Testis (tissue), 3 donors: ENCODE results near the gene LRRC56. TPM values are rescaled to one million over a fixed set of nuclear protein-coding genes. Genes with fewer than 3 reads are reported as not detected.

Experiments used
- DNase-seq: peaks from one replicate; pipeline ENCODE4 v3.0.0-alpha.2; 2019
- H3K27ac ChIP-seq, 2 donors: fragments of 200-600 bp; sonication (generic); one replicate each; pipeline ENCODE4 v1.5.1; 2019
- H3K27me3 ChIP-seq: fragments of 200-600 bp; sonication (generic); one replicate; pipeline ENCODE4 v1.5.1; 2019
- H3K36me3 ChIP-seq: fragments of 200-600 bp; sonication (generic); one replicate; pipeline ENCODE4 v1.5.1; 2017; ENCODE audit warnings: low read depth; ENCODE audit errors: missing control alignments
- H3K4me1 ChIP-seq: fragments of 200-600 bp; sonication (generic); one replicate; pipeline ENCODE4 v1.5.1; 2019
- H3K4me3 ChIP-seq, 2 donors: fragments of 200-600 bp; sonication (generic); one replicate each; pipeline ENCODE4 v1.5.1; 2017 to 2019
- H3K9me3 ChIP-seq: fragments of 200-600 bp; sonication (generic); one replicate; pipeline ENCODE4 v1.5.1; 2017
- POLR2A ChIP-seq: fragments of 450-650 bp; IDR thresholded peaks from one replicate; pipeline ENCODE4 v1.6.1; 2017; ENCODE audit warnings: antibody characterized with exemption, mild to moderate bottlenecking, moderate library complexity
- WGBS, 2 donors: methylation state at CpG; one replicate each; pipeline ENCODE4 v1.1.5; 2018; 5-methylcytosine and 5-hydroxymethylcytosine counted together
- intact Hi-C: fragments of 100-400 bp; cut with DNase I; formaldehyde crosslinking; loops from one replicate; pipeline ENCODE4 v1.15.1; 2023; ENCODE audit warnings: low total_unique reads
- polyA plus RNA-seq: library from polyadenylated mRNA; stranded (reverse); fragments of 350-450 nt; fragmentation: Illumina TruSeq; extraction: RNeasy Lipid Tissue Mini Kit (QIAGEN cat#74804); gene quantifications from one replicate; pipeline ENCODE4 v1.2.3, GENCODE V29; 2014; ENCODE audit warnings: low read depth, low replicate concordance; ENCODE audit not compliant: insufficient read depth
- total RNA-seq, 2 donors: library from RNA; depleted of rRNA; stranded (reverse); fragments of >200 nt; gene quantifications; one replicate each; pipeline ENCODE4 v1.2.3, GENCODE V29; 2016
- TF ChIP-seq, protein P1 (sequence below), 3 experiments: fragments of 450-650 bp in 2 of 3; fragments of 200-600 bp in 1 of 3; sonication (generic) in 1 of 3; IDR thresholded peaks; one replicate each; pipeline ENCODE4 v1.5.1; 2016 to 2019; ENCODE audit warnings: antibody characterized with exemption in 3 of 3, mild to moderate bottlenecking in 2 of 3, moderate library complexity in 1 of 3

Gene LRRC56
- total and polyA plus RNA-seq, 3 donors from 2014 or later: 11.6 to 23.5 (median 22.2) TPM

- DNase-seq: no peak
Observed at GRCh38 chr11:528166-528814, 9.0 kb upstream of the LRRC56 start.

GRCh38 chr11:528815-529727, 8.3 kb upstream of the LRRC56 start:
- no peaks in the 10 kb centered on the region for H3K27me3 ChIP-seq
- H3K36me3 ChIP-seq: no peaks in the 10 kb centered on the region
- intact Hi-C loops: no loop called here
- H3K4me1 ChIP-seq: peaks cover 4% of the 10 kb centered on the region
- no peak for TF ChIP-seq POLR2A
- TF ChIP-seq, protein P1, sequence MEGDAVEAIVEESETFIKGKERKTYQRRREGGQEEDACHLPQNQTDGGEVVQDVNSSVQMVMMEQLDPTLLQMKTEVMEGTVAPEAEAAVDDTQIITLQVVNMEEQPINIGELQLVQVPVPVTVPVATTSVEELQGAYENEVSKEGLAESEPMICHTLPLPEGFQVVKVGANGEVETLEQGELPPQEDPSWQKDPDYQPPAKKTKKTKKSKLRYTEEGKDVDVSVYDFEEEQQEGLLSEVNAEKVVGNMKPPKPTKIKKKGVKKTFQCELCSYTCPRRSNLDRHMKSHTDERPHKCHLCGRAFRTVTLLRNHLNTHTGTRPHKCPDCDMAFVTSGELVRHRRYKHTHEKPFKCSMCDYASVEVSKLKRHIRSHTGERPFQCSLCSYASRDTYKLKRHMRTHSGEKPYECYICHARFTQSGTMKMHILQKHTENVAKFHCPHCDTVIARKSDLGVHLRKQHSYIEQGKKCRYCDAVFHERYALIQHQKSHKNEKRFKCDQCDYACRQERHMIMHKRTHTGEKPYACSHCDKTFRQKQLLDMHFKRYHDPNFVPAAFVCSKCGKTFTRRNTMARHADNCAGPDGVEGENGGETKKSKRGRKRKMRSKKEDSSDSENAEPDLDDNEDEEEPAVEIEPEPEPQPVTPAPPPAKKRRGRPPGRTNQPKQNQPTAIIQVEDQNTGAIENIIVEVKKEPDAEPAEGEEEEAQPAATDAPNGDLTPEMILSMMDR (IDR thresholded peaks at IDR 0.05): no peak
- no peak overlapping the region for H3K27ac ChIP-seq
- DNase-seq: no peak
- no peak overlapping the region for H3K4me3 ChIP-seq
- WGBS, 2 donors: 71 to 83% methylated on average over 17 to 29 of the region's 29 CpGs
- no peaks in the 10 kb centered on the region for H3K9me3 ChIP-seq

More at GRCh38 chr11:528166-528814, 9.0 kb upstream of the LRRC56 start:
- no peaks in the 10 kb centered on the region for H3K27me3 ChIP-seq
- H3K27ac ChIP-seq: no peak overlapping the region
- no peaks in the 10 kb centered on the region for H3K4me1 ChIP-seq
- intact Hi-C loops: no loop called here
- no peaks in the 10 kb centered on the region for H3K9me3 ChIP-seq
- H3K36me3 ChIP-seq: no peaks in the 10 kb centered on the region
- 82 to 86% methylated on average over 15 to 29 of the region's 30 CpGs for WGBS, 2 donors
- no peak overlapping the region for H3K4me3 ChIP-seq
- TF ChIP-seq, protein P1 (IDR thresholded peaks at IDR 0.05): no peak
- TF ChIP-seq POLR2A: no peak

DNA sequence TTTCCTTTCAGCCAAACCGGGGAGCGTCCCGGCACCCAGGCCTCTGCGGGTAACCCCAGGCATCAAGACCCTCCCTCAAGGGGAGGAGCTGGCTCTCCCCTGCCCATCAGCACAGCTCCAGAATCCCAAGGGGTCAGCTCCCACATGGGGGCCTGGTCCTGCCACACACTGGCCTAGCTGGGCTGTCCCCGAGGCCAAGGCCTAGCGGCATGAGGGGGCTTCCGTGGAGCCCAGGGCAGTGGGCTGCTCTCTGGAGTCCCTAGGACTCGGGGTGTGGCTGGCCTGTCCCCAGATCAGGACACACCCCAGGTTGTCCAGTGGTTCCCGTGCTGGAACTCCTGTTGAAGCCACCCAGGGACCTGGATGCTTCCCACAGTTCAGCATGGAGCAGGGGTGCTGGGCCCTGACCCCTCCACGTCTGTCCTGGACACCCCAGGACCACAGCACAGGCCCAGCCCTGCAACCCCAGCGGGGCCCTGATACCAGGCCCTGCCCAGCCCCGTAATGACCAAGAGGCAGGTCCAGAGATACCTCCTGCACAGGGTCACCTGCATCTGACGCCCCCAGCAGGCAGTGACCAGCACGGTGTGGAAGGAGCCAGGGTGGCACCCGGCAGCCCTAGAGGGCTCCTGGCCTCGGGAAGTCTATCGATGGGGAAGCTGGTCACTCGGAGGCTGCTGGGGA, 7.5 kb upstream of the LRRC56 start:
- intact Hi-C loops: no loop called here
- Histone ChIP-seq H3K27ac (no peak overlapping the region), H3K36me3 (no peaks in the 10 kb centered on the region), H3K9me3 (no peaks in the 10 kb centered on the region), H3K4me1 (peaks cover 9% of the 10 kb centered on the region), H3K4me3 (no peak overlapping the region), H3K27me3 (no peaks in the 10 kb centered on the region)
- WGBS, 2 donors: 87 to 90% methylated on average over 5 to 18 of the region's 18 CpGs
- TF ChIP-seq, protein P1 (IDR thresholded peaks at IDR 0.05): no peak
- no peak for TF ChIP-seq POLR2A
- DNase-seq: no peak

- 85 to 91% methylated on average over 18 to 28 of the region's 28 CpGs for WGBS, 2 donors
- intact Hi-C loops: no loop called here
- DNase-seq: no peak
- no peak overlapping the region for H3K27ac ChIP-seq
- no peaks in the 10 kb centered on the region for H3K9me3 ChIP-seq
- H3K36me3 ChIP-seq: no peaks in the 10 kb centered on the region
- peaks cover 12% of the 10 kb centered on the region for H3K4me1 ChIP-seq
- H3K27me3 ChIP-seq: no peaks in the 10 kb centered on the region
- TF ChIP-seq, protein P1 (IDR thresholded peaks at IDR 0.05): no peak
- TF ChIP-seq POLR2A: no peak
- H3K4me3 ChIP-seq: no peak overlapping the region
Observed at GRCh38 chr11:530960-531831, 6.1 kb upstream of the LRRC56 start.
